Ishikawa (cell line): Measurements from ENCODE around the gene STAG1.
A peak's percentile ranks its signal among the peaks of the same experiment; 100 is the strongest.

ENCODE experiments used
- CEBPB ChIP-seq: IDR thresholded peaks from 2 replicates; pipeline ENCODE4 v1.6.1; 2012
- CREB1 ChIP-seq: IDR thresholded peaks from 2 replicates; pipeline ENCODE4 v1.6.1; 2012; ENCODE audit warnings: low read depth
- EGR1 ChIP-seq: IDR thresholded peaks from 2 replicates; pipeline ENCODE4 v1.6.1; 2012
- EP300 ChIP-seq: IDR thresholded peaks from 2 replicates; pipeline ENCODE4 v1.6.1; 2012; ENCODE audit warnings: borderline replicate concordance
- FOXM1 ChIP-seq: IDR thresholded peaks from 2 replicates; pipeline ENCODE4 v1.6.1; 2012; ENCODE audit warnings: low read depth, borderline replicate concordance
- MAX ChIP-seq: IDR thresholded peaks from 2 replicates; pipeline ENCODE4 v1.6.1; 2012
- RAD21 ChIP-seq: IDR thresholded peaks from 2 replicates; pipeline ENCODE4 v1.6.1; 2012; ENCODE audit warnings: low read depth
- TAF1 ChIP-seq: IDR thresholded peaks from 2 replicates; pipeline ENCODE4 v1.6.1; 2012; ENCODE audit warnings: low read depth, mild to moderate bottlenecking
- TEAD4 ChIP-seq: IDR thresholded peaks from 2 replicates; pipeline ENCODE4 v1.6.1; 2012
- YY1 ChIP-seq: IDR thresholded peaks from 2 replicates; pipeline ENCODE4 v1.6.1; 2012; ENCODE audit warnings: low read depth
- TF ChIP-seq, protein P1 (sequence below): IDR thresholded peaks from 2 replicates; pipeline ENCODE4 v1.6.1; 2012

GRCh38 chr3:136714020-136714419, 38.2 kb downstream of the STAG1 start:
- TF ChIP-seq EP300 (no peak), YY1 (no peak), MAX (no peak), FOXM1 (no peak), CREB1 (no peak), RAD21 (no peak), TAF1 (no peak), TEAD4 (no peak), CEBPB (0 out of 2 replicates have a peak, but pooled peaks have one; percentile 19), EGR1 (no peak)
- TF ChIP-seq, protein P1, sequence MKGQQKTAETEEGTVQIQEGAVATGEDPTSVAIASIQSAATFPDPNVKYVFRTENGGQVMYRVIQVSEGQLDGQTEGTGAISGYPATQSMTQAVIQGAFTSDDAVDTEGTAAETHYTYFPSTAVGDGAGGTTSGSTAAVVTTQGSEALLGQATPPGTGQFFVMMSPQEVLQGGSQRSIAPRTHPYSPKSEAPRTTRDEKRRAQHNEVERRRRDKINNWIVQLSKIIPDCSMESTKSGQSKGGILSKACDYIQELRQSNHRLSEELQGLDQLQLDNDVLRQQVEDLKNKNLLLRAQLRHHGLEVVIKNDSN, result no peak
